Measurements from ENCODE around the gene CADPS2. TPM values are rescaled to one million over a fixed set of nuclear protein-coding genes. Genes with fewer than 3 reads are reported as not detected.

Gene CADPS2
- total RNA-seq, 1 donor from 2014 or later = 6.4 TPM

- H3K36me3 Mint-ChIP-seq (ENCODE audit: low read depth, unreplicated experiment) = no peaks in the 10 kb centered on the region
- H3K4me3 Mint-ChIP-seq (ENCODE audit: unreplicated experiment) = no peak overlapping the region
- no peaks in the 10 kb centered on the region for H3K9me3 Mint-ChIP-seq (ENCODE audit: unreplicated experiment)
- H3K9me3 ChIP-seq (ENCODE audit: insufficient read depth, low read depth, low read length) = no peaks in the 10 kb centered on the region
- no peaks in the 10 kb centered on the region for H3K79me2 ChIP-seq (ENCODE audit: insufficient read depth, low read length)
- TF ChIP-seq EZH2 (IDR thresholded peaks at IDR 0.05; ENCODE audit: insufficient read depth, low read length) (no peak), CTCF (IDR thresholded peaks at IDR 0.05; ENCODE audit: insufficient read depth, low read depth, low read length) (no peak)
- H3K27me3 ChIP-seq (ENCODE audit: insufficient read depth, low read length) = no peaks in the 10 kb centered on the region
- no peak overlapping the region for H3K4me2 ChIP-seq (ENCODE audit: low read length)
- no peaks in the 10 kb centered on the region for H3K4me1 Mint-ChIP-seq (ENCODE audit: low read depth, unreplicated experiment)
- DNase-seq (ENCODE audit: low read depth) (no peak), FAIRE-seq (no peak)
- H3K27me3 Mint-ChIP-seq (ENCODE audit: low read depth, unreplicated experiment) = no peaks in the 10 kb centered on the region
- no peaks in the 10 kb centered on the region for H3K36me3 ChIP-seq (ENCODE audit: insufficient read depth, low read length)
- H3K9ac ChIP-seq (ENCODE audit: low read length) = no peak overlapping the region
- no peaks in the 10 kb centered on the region for H4K20me1 ChIP-seq (ENCODE audit: insufficient read depth, low read length)
- H3K4me3 ChIP-seq (ENCODE audit: insufficient read depth, low read depth, low read length) = no peak overlapping the region
- no peak overlapping the region for H3K27ac ChIP-seq (ENCODE audit: low read depth, low read length)
- no peaks in the 10 kb centered on the region for H3K4me1 ChIP-seq (ENCODE audit: insufficient read depth, low read length)
- H2AFZ ChIP-seq (ENCODE audit: low read depth, low read length) = no peak overlapping the region
- H3K27ac Mint-ChIP-seq (ENCODE audit: unreplicated experiment) = no peak overlapping the region
Observed at GRCh38 chr7:122546496-122546895, 339.8 kb downstream of the CADPS2 start.

GRCh38 chr7:122544463-122544862 is 341.8 kb downstream of the CADPS2 start:
- no peak overlapping the region for H3K9ac ChIP-seq (ENCODE audit: low read length)
- H3K4me3 ChIP-seq (ENCODE audit: insufficient read depth, low read depth, low read length) = no peak overlapping the region
- Mint-ChIP-seq H3K4me1 (ENCODE audit: low read depth, unreplicated experiment) (no peaks in the 10 kb centered on the region), H3K4me3 (ENCODE audit: unreplicated experiment) (no peak overlapping the region), H3K36me3 (ENCODE audit: low read depth, unreplicated experiment) (no peaks in the 10 kb centered on the region), H3K27ac (ENCODE audit: unreplicated experiment) (no peak overlapping the region), H3K9me3 (ENCODE audit: unreplicated experiment) (no peaks in the 10 kb centered on the region), H3K27me3 (ENCODE audit: low read depth, unreplicated experiment) (no peaks in the 10 kb centered on the region)
- no peak overlapping the region for H3K27ac ChIP-seq (ENCODE audit: low read depth, low read length)
- H3K36me3 ChIP-seq (ENCODE audit: insufficient read depth, low read length) = no peaks in the 10 kb centered on the region
- no peaks in the 10 kb centered on the region for H3K4me1 ChIP-seq (ENCODE audit: insufficient read depth, low read length)
- TF ChIP-seq CTCF (IDR thresholded peaks at IDR 0.05; ENCODE audit: insufficient read depth, low read depth, low read length) (no peak), EZH2 (IDR thresholded peaks at IDR 0.05; ENCODE audit: insufficient read depth, low read length) (no peak)
- H2AFZ ChIP-seq (ENCODE audit: low read depth, low read length) = no peak overlapping the region
- no peaks in the 10 kb centered on the region for H4K20me1 ChIP-seq (ENCODE audit: insufficient read depth, low read length)
- no peak overlapping the region for H3K4me2 ChIP-seq (ENCODE audit: low read length)
- no peaks in the 10 kb centered on the region for H3K27me3 ChIP-seq (ENCODE audit: insufficient read depth, low read length)
- DNase-seq (ENCODE audit: low read depth) = no peak
- FAIRE-seq = no peak
- H3K79me2 ChIP-seq (ENCODE audit: insufficient read depth, low read length) = no peaks in the 10 kb centered on the region
- H3K9me3 ChIP-seq (ENCODE audit: insufficient read depth, low read depth, low read length) = no peaks in the 10 kb centered on the region

GRCh38 chr7:122543891-122544290 is 342.4 kb downstream of the CADPS2 start:
- H3K9me3 ChIP-seq (ENCODE audit: insufficient read depth, low read depth, low read length) = no peaks in the 10 kb centered on the region
- H3K9ac ChIP-seq (ENCODE audit: low read length) = no peak overlapping the region
- Mint-ChIP-seq H3K4me1 (ENCODE audit: low read depth, unreplicated experiment) (no peaks in the 10 kb centered on the region), H3K27ac (ENCODE audit: unreplicated experiment) (no peak overlapping the region), H3K36me3 (ENCODE audit: low read depth, unreplicated experiment) (no peaks in the 10 kb centered on the region), H3K9me3 (ENCODE audit: unreplicated experiment) (no peaks in the 10 kb centered on the region), H3K27me3 (ENCODE audit: low read depth, unreplicated experiment) (no peaks in the 10 kb centered on the region), H3K4me3 (ENCODE audit: unreplicated experiment) (no peak overlapping the region)
- no peaks in the 10 kb centered on the region for H3K79me2 ChIP-seq (ENCODE audit: insufficient read depth, low read length)
- no peak for FAIRE-seq
- H3K27ac ChIP-seq (ENCODE audit: low read depth, low read length) = no peak overlapping the region
- H3K27me3 ChIP-seq (ENCODE audit: insufficient read depth, low read length) = no peaks in the 10 kb centered on the region
- H2AFZ ChIP-seq (ENCODE audit: low read depth, low read length) = no peak overlapping the region
- H3K36me3 ChIP-seq (ENCODE audit: insufficient read depth, low read length) = no peaks in the 10 kb centered on the region
- H4K20me1 ChIP-seq (ENCODE audit: insufficient read depth, low read length) = no peaks in the 10 kb centered on the region
- no peak overlapping the region for H3K4me3 ChIP-seq (ENCODE audit: insufficient read depth, low read depth, low read length)
- no peak overlapping the region for H3K4me2 ChIP-seq (ENCODE audit: low read length)
- no peak for TF ChIP-seq EZH2 (IDR thresholded peaks at IDR 0.05; ENCODE audit: insufficient read depth, low read length)
- TF ChIP-seq CTCF (IDR thresholded peaks at IDR 0.05; ENCODE audit: insufficient read depth, low read depth, low read length) = no peak
- H3K4me1 ChIP-seq (ENCODE audit: insufficient read depth, low read length) = no peaks in the 10 kb centered on the region
- DNase-seq (ENCODE audit: low read depth) = no peak
